GM12874 (cell line): ENCODE data around the gene UBA3.

Experiments used
- TF ChIP-seq, protein P1 (sequence below): IDR thresholded peaks from 2 replicates; pipeline ENCODE4 v1.5.1; 2011; ENCODE audit warnings: low read depth, mild to moderate bottlenecking, control low read depth, low read length, moderate library complexity; ENCODE audit not compliant: insufficient read depth

UBA3 gene

GRCh38 chr3:69121513-69121912 is 41.3 kb upstream of the UBA3 start:
- TF ChIP-seq, protein P1, sequence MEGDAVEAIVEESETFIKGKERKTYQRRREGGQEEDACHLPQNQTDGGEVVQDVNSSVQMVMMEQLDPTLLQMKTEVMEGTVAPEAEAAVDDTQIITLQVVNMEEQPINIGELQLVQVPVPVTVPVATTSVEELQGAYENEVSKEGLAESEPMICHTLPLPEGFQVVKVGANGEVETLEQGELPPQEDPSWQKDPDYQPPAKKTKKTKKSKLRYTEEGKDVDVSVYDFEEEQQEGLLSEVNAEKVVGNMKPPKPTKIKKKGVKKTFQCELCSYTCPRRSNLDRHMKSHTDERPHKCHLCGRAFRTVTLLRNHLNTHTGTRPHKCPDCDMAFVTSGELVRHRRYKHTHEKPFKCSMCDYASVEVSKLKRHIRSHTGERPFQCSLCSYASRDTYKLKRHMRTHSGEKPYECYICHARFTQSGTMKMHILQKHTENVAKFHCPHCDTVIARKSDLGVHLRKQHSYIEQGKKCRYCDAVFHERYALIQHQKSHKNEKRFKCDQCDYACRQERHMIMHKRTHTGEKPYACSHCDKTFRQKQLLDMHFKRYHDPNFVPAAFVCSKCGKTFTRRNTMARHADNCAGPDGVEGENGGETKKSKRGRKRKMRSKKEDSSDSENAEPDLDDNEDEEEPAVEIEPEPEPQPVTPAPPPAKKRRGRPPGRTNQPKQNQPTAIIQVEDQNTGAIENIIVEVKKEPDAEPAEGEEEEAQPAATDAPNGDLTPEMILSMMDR, result no peak

DNA sequence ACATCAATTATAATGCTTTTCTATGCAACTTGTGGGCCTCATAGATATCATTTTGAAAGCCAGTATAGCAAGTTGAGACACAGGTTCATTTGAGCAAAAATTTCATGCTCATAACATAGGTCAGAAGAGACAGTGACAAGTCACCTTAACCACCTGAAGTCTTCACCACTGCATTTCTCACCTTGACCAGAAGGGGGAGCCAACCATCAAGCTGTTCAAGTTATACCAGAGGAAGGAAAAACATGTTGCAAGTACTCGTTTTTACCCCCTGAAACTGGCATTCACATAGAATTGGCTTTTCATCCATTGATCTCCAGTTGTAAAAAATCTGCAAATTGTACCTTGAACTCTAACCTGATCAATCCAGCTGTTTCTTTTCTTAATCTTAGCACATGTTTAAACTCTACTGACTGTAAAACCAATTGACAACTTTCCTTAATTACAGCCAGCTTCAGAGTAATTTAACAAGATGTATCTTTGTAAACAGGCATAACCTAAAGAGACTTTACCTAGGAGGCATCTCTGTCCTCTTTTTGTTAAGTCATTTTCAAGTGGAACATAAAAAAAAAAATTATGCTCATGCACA is 40.8 kb upstream of the UBA3 start:
- TF ChIP-seq, protein P1, result peak; percentile 84; the same call in 1 of the 2 replicates

DNA sequence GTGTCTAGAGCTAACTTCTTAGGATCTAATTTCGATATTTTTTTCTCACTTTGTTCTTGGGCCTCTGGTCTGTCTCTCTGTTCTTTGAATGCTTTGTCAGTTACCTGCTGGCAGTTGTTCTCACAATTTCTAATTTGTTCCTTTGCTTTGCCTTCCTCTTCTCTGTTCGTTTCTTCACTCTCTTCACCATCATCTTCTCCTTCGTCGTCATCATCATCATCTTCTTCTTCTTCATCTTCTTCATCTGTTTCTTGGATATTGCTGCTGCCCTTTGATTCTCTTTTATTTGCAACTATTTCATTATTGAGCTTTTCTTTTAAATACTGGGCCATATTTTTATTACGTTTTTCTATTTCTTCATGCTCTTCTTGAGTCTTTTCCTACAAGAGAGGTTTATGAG is 39.5 kb upstream of the UBA3 start:
- TF ChIP-seq, protein P1, result no peak

GRCh38 chr3:69119138-69119537 is 39.0 kb upstream of the UBA3 start:
- TF ChIP-seq, protein P1, result no peak

DNA sequence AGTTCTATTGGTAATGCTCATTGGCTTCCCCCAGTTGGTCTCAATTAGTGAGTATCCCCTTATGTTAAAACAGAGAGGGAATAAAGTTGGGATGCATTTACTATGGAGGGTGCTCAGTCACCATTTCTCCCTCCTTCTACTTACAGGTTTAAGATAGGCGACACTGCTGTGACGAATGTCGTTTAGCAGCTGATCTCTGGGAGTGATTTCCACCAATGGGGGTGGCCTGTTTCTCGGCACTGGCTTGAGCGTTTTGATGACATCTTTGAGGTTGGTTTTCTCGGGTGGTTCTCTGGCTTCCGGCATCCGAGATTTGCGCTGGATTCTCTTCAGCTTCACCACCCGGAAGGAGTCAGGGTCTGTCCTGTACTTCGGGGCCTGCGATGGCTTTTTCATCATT is 38.4 kb upstream of the UBA3 start:
- TF ChIP-seq, protein P1, result no peak

DNA sequence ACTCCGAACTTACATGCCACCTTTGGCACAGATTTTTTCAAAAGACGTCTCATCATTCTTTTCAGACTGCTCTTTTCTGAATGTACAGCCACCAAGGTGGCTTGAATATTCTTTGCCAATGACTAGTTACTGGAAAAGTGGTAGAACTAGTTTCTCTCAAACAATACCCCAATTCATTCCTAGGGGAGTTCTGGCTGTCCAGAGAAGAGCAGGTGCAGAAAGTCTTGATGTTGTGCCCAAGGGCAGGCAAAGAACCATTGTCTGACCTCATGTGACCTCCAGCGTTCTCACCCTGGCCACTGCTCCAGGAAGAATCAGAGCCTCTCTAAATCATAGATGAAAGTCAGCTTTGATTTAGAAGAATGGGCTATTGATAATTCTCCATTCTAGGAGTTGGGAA is 36.7 kb upstream of the UBA3 start:
- TF ChIP-seq, protein P1, result no peak

DNA sequence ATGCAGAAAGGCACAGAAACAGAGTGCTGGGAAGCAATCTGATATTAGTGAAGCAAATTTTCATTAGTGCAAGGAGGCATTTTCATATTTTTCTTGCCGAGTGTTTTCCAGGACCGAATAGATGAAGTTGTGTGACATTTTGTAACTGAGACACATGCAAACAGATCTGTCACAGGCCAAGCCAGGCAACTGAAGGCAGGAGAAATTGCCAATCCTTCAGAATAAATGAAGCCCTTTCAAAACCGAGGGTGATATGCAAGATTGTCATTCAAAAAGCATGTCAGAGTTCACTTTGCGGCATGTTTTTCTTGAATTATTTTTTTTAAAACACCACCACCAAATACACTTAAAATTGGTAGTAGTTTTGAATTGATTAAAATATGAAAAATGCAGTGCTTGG is 36.0 kb upstream of the UBA3 start:
- TF ChIP-seq, protein P1, result no peak
